Erythroblast (primary cell): Measurements from ENCODE around the gene LCN12.

ENCODE experiments used
- DNase-seq, 2 experiments: peaks; one replicate each; lab custom pipeline; 2025; lab: John Stamatoyannopoulos, UW
- GATA1 ChIP-seq: IDR thresholded peaks from 2 replicates; pipeline ENCODE4 v1.6.1; 2011; ENCODE audit warnings: low read depth, mild to moderate bottlenecking, control low read depth, low read length, moderate library complexity
- POLR2A ChIP-seq: IDR thresholded peaks from 2 replicates; pipeline ENCODE4 v1.6.1; 2011; ENCODE audit warnings: mild to moderate bottlenecking, low read length

LCN12 gene

GRCh38 chr9:136944519-136945332, 7.3 kb upstream of the LCN12 start, which contains the start of the genes C8G and FBXW5:
C8G (plus strand) TSS chr9:136945243; CDS start chr9:136945321, 78 bp downstream.
FBXW5 (minus strand) TSS chr9:136944738; CDS start chr9:136944083, 655 bp downstream.
- DNase-seq: peak; percentile 96 to 98
- TF ChIP-seq GATA1: no peak
- TF ChIP-seq POLR2A: peak; percentile 69

GRCh38 chr9:136945333-136946227, 6.5 kb upstream of the LCN12 start:
- no peak for TF ChIP-seq GATA1
- no peak for TF ChIP-seq POLR2A
- DNase-seq: no peak

GRCh38 chr9:136946228-136947027, 5.6 kb upstream of the LCN12 start:
- no peak for DNase-seq

GRCh38 chr9:136947028-136947891, 4.8 kb upstream of the LCN12 start:
- TF ChIP-seq GATA1 (no peak), POLR2A (no peak)
- no peak for DNase-seq

More at GRCh38 chr9:136946228-136947027, 5.6 kb upstream of the LCN12 start:
- no peak for TF ChIP-seq POLR2A
- TF ChIP-seq GATA1: no peak

GRCh38 chr9:136947955-136948510, 4.0 kb upstream of the LCN12 start:
- peak; percentile 56 to 58 for DNase-seq
- no peak for TF ChIP-seq GATA1

- TF ChIP-seq POLR2A (no peak), GATA1 (no peak)
- DNase-seq: no peak
Measured at GRCh38 chr9:136949239-136949816, 2.7 kb upstream of the LCN12 start.

GRCh38 chr9:136949817-136950655, 2.0 kb upstream of the LCN12 start:
- TF ChIP-seq GATA1 (no peak), POLR2A (peak; percentile 55)
- peak; percentile 92 to 96 for DNase-seq

- TF ChIP-seq GATA1: no peak
- TF ChIP-seq POLR2A: no peak
- no peak for DNase-seq
Measured at GRCh38 chr9:136950656-136951276, 1.3 kb upstream of the LCN12 start.

- DNase-seq: no peak
- TF ChIP-seq GATA1 (no peak), POLR2A (no peak)
Measured at GRCh38 chr9:136952321-136952850, 313 bp downstream of the LCN12 start.
